AG04449 (cell line): Measurements from ENCODE around the gene GPR180.

Experiments
- CTCF ChIA-PET: fragments of 350-600 bp; formaldehyde crosslinking; extraction: SDS; loops from one replicate; lab custom pipeline; 2021; ENCODE audit warnings: antibody characterized with exemption; lab: Yijun Ruan, JAX
- POLR2A ChIA-PET: fragments of 400-600, 350-600 bp; formaldehyde crosslinking; extraction: SDS; loops from one replicate; lab custom pipeline; 2020; ENCODE audit warnings: antibody characterized with exemption, inconsistent platforms; lab: Yijun Ruan, JAX
- DNase-seq: peaks from one replicate; pipeline ENCODE4 v3.0.0-alpha.2; 2010; ENCODE audit warnings: low read depth, low spot score
- H3K4me3 ChIP-seq: 2 replicates; pipeline ENCODE4 v1.5.1; 2011; ENCODE audit warnings: low read depth, mild to moderate bottlenecking, control low read depth, low read length
- TF ChIP-seq, protein P1 (sequence below): IDR thresholded peaks from one replicate; pipeline ENCODE4 v1.5.1; 2011; ENCODE audit warnings: mild to moderate bottlenecking, moderate library complexity, low read length, control low read depth, inconsistent platforms; ENCODE audit not compliant: insufficient read depth; ENCODE audit errors: missing control alignments

Gene GPR180

DNA sequence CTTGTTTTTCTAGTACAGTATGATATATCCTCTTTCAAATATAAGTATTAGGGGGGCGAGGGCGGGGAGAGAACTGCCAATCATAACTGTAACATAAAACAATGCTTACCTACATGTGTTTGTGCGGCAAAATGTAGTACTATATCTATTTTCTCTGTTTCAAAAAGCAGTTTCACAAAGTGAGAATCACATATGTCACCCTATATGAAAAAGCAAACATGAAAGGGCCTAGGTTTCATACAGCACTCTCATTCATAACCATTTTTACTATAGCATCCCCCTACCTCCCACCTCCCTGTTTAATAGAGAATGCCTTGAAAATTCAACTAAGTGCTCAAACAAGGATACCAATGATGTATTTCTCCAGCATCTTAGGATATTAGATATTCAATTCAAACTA is 10.9 kb upstream of the GPR180 start:
- DNase-seq = no peak
- H3K4me3 ChIP-seq = no peak overlapping the region
- CTCF ChIA-PET = interaction anchor here (1.2 to 1.5 kb wide), 2 partner anchors 14 to 30 kb away, joined by 4 read pairs; no protein-coding TSS in a partner anchor
- POLR2A ChIA-PET = no interaction called here
- TF ChIP-seq, protein P1, sequence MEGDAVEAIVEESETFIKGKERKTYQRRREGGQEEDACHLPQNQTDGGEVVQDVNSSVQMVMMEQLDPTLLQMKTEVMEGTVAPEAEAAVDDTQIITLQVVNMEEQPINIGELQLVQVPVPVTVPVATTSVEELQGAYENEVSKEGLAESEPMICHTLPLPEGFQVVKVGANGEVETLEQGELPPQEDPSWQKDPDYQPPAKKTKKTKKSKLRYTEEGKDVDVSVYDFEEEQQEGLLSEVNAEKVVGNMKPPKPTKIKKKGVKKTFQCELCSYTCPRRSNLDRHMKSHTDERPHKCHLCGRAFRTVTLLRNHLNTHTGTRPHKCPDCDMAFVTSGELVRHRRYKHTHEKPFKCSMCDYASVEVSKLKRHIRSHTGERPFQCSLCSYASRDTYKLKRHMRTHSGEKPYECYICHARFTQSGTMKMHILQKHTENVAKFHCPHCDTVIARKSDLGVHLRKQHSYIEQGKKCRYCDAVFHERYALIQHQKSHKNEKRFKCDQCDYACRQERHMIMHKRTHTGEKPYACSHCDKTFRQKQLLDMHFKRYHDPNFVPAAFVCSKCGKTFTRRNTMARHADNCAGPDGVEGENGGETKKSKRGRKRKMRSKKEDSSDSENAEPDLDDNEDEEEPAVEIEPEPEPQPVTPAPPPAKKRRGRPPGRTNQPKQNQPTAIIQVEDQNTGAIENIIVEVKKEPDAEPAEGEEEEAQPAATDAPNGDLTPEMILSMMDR = no peak

DNA sequence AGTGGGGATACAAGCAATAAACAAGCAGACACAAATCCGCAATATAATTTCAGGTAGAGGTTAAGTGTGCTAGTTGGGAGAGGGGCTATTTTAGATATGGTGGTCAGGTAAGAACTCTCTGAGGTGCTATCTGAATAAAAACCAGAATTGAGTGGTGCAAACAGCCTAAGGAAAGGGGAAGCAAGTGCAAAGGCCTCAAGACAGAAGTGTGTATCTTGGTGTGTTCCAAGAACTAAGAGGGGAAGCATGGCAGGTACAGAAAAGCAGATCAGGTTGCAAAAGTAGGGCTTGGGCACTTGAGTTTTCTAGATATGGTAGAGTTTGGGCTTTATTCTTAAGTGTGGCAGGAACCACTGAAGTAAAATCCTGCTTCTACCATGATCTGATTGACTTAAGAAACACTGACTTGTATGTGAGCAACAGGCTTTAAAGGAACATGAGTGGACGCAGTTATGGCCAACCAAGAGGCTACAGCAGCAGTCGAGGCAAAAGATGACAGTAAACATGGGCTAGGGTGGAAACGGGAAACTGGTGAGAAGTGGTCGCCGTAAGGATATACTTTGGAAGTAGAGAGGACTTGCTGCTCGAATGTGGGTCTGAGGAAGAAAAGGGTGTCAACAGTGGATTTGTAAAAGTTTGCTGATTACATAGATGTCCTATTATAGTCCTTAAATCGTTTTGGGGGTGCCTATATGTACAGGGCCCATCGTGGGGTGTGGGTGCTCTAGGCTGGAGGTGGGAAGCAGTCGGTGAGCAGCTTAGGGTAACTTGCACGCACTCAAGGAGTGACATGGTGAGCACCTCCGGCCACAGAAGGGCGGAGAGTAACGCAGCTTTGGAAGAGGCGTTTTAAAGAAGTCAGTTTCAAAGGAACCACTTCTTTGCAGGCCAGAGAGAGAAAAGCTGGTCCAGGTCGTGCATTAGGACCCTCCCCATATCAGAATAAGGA is 6.4 kb upstream of the GPR180 start:
- TF ChIP-seq, protein P1 = no peak
- ChIA-PET CTCF (interaction anchor here (1.1 to 1.2 kb wide), 2 partner anchors 25 to 30 kb away, joined by 3 to 5 read pairs; no protein-coding TSS in a partner anchor), POLR2A (interaction anchor here (1.1 to 1.4 kb wide), 4 partner anchors 10 to 46 kb away, joined by 3 to 8 read pairs (median 4); no protein-coding TSS in a partner anchor)
- H3K4me3 ChIP-seq = peak overlapping the region; percentile 93
- no peak for DNase-seq

DNA sequence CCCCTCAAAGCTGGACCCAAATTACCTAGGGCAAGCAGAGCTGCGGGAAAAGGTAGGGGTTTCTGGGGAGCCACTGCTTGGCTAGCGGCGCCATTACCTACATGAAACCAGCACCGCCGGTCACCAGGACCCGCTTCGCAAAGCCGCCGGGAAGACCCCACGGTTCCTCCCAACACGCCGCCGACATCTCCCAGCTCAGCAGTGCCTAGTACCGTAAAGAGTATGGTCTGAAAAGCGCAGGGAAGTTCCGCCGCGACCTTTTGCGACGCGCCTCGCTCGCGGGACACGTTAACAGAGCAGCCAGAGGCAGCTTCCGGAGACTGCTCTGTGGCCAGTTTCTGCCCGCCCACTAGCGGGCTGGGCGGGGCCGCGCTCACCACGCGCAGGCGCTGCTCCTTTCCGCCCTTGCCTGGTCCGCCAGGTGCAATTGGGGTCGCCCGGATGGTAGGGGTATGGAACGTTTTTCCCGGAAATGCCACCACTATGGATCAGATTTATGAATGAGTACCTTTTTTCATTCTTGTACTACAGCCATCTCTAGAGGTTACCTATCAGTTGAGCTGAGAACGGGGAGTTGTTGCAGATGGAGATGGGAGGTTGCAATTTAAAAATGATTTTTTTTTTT is 5.6 kb upstream of the GPR180 start, which contains the start of gene TGDS:
TSS of gene TGDS (minus strand) at position 203 of the 625 bp plus-strand sequence. CDS start at position 187, 16 bp downstream.
- DNase-seq = peak; percentile 56
- H3K4me3 ChIP-seq = peak within 1 kb of the TSS; percentile 93
- CTCF ChIA-PET = interaction anchor here (1.1 to 1.2 kb wide), 2 partner anchors 24 to 29 kb away, joined by 3 to 5 read pairs; no protein-coding TSS in a partner anchor
- POLR2A ChIA-PET = interaction anchor here (1.1 to 1.4 kb wide), 4 partner anchors 9 to 46 kb away, joined by 3 to 8 read pairs (median 4); no protein-coding TSS in a partner anchor
- TF ChIP-seq, protein P1 = no peak

DNA sequence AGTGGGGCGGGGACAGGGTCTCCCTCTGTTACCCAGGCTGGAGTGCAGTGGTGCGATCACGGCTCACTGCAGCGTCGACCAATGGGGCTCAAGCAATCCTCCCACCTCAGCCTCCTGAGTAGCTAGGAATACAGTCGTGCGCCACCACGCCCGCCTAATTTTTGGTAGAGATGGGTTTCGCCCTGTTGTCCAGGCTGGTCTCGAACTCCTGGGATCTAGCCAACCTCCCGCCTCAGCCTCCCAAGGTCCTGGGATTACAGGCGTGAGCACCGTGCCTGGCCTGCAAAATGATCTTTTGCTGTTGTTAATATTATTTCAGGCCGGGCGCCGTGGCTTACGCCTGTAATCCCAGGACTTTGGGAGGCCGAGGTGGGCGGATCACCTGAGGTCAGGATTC is 5.1 kb upstream of the GPR180 start:
- peak overlapping the region; percentile 93 for H3K4me3 ChIP-seq
- ChIA-PET POLR2A (interaction anchor here (1.1 to 1.4 kb wide), 4 partner anchors 9 to 47 kb away, joined by 3 to 8 read pairs (median 4); no protein-coding TSS in a partner anchor), CTCF (interaction anchor here (1.1 to 1.6 kb wide), 3 partner anchors 21 to 29 kb away, joined by 3 to 5 read pairs (median 5); no protein-coding TSS in a partner anchor)
- TF ChIP-seq, protein P1 = no peak
- DNase-seq = no peak

DNA sequence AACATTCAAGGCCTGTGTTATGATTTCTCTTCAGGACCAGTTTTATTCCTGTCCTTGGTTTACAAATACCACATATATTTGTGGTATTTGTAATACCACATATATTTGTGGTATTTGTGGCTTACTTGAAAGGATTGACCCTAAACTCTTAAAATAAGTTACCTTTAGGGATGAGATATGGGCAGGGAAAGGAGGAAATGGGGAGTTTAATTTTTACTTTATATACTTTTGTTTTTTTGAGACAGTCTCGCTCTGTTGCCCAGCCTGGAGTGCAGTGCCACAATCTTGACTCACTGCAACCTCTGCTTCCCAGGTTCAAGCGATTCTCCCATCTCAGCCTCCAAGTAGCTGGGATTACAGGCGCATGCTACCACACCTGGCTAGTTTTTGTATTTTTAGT is 3.4 kb upstream of the GPR180 start:
- H3K4me3 ChIP-seq = no peak overlapping the region
- ChIA-PET CTCF (no interaction called here), POLR2A (no interaction called here)
- TF ChIP-seq, protein P1 = no peak
- DNase-seq = no peak

DNA sequence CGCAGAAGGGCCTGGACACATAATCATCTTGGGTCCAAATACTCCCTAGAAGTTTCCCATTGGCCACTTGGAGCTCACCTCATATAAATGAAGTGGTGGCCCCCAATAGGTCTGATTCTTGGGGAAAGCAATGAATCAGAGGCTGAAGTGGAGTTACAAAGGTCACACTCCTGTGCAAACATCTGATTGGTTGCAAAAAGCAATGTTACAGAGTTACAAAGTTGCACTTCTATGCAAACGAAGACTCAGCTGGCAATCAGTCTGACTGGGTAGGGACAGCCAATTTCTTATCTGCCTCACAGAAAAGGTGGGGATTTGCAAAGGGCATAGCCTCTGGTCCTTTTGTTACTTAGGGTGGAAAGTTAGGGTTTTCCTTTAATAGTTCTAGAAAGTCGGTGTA is 1.8 kb upstream of the GPR180 start:
- no peak overlapping the region for H3K4me3 ChIP-seq
- ChIA-PET POLR2A (no interaction called here), CTCF (interaction anchor here (1.1 kb wide), 1 partner anchor 17 kb away, joined by 3 read pairs; no protein-coding TSS in a partner anchor)
- TF ChIP-seq, protein P1 = no peak
- no peak for DNase-seq
